GM19193 (cell line): ENCODE data around the gene NF1.

ENCODE experiments used
- POLR2A ChIP-seq: IDR thresholded peaks from 4 replicates; pipeline ENCODE4 v1.6.1; 2011; ENCODE audit not compliant: insufficient read depth, insufficient read length; ENCODE audit errors: extremely low read depth

NF1 gene

DNA sequence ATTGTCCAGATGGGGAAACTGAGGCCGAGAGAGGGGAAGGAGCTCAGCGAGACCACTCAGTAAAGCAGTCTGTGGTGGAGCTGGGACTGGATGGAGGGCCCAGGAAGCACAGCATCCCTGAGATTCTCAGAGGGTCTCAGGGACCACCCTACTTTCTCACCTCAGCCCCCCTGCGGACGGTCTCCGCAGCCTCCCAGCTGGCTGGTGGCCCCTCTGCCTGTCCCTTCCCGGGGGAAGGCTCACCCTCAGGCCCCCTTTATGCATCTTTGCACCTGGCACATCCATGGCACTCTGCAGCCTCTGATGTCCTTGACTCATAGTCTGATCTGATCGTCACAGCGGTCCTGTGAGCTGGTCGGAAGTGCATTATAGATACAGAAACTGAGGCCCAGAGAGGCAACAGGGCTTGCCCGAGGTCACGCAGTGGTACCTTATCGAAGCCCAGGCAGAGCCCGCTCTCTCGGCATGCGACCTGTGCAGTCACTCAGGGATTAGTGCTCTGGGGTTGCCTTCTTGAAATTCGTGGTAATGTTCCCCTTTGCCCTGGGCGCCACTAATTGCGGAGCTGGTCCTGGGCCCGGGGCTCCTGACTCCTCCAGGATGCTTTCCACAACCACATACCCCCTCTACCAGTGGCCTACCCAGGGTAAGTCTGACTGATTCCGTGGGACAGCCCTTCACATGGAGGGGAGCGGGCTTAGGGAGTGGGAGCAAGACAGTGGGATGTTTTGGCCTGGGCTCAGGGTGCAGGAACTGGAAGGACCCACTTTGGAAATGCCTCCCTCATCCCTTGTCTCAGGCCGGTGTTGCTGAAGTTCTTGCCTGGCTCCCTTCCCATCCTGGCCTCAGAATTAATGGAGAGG lies 321.1 kb downstream of the NF1 start:
- TF ChIP-seq POLR2A: no peak

DNA sequence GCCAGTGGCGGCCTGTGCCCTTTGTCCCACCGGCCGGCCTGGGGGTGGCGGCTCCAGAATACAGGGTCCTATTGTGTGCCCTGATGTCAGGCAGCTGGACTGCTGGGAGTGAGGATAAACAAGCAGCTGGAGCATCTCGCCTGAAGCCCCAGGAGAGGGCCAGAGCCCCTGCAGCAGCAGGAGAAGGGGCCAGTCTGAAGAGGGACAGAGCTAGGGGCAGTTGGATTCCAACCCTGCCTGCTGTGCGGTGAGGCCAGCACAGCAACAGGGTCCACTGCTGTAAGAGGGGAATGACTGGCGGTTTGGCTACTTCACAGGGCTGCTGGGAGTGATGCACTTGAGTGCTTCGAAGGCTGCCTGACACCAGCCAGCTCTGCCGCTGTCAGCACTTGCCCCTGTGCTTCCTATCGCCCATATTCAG lies 321.7 kb downstream of the NF1 start:
- TF ChIP-seq POLR2A: no peak

DNA sequence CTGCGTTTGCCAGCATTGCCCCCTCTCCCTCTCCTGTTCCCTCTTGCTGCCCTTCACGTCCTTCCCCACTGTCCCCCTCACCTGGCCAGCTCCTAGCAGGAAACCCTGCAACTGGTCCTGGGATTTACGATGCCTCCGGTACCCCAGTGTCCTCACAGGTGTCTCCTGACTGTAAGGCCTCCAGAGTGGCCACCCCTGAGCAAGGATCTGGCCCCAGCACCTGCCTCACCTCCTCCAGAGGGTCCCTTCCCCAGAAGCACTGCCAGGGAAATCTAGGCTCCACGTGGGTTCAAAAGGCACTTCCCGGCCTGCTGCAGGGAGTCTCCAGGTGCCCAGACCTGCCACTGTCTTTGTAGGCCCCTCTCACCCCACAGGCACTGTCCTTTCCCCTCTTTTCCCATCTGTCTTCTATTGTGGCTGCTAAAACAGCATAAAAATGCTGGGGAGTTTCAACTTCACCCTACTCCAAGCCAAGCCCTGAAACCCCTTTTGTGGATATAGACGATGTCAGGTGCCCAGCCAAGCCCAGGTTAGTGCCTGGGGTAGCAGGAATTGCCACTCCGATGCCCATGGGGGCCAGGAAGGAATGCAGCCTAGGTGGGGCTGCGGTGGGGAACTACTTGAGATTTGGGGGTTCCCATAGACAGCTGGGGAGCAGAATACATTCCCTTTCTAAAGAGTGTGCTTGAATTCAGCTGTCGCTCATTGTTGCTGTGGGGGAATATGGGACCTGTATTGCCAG lies 322.4 kb downstream of the NF1 start:
- no peak for TF ChIP-seq POLR2A

DNA sequence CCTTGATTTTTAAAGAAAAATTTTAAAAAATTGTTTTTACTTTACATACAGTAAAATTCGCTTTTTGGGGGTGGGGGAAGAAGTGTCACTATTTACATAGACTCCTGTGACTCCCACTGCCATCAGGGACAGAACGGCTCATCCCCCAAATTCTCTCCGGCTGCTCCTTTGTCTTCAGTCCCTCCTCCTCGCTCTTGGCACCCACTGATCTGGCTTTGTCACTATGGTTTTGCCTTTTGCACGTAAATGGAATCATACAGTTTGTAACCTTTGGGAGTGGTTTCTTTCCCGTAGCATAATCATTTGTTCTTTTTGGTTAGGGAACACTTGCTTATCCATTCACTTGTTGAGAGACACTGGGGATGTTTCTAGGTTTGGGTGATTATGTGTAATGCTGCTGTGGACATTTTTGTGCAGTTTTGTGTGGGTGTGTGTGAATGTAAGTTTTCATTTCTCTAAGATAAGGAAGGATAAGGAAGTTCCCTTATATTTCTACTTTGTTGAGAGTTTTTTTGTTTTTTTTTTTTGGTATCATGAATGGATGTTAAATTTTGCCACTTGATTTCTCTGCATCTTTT lies 324.1 kb downstream of the NF1 start:
- no peak for TF ChIP-seq POLR2A

DNA sequence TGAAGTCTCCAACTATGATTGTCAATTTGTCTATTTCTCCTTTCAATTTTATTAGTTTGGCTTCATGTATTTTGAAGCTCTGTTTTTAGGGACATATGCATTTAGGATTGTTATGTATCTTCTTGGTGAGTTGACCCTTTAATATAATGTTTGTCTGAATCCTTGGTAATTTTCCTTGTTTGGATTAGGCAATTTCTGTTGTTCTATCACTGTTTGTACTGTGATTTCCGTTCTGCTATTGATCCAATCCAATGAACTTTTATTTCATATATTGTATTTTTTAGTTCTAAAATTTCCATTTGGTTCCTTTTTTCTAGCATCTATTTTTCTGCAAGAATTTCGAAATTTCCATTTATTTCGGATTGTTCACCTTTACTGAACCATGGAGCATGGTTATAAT lies 327.7 kb downstream of the NF1 start:
- TF ChIP-seq POLR2A: no peak

DNA sequence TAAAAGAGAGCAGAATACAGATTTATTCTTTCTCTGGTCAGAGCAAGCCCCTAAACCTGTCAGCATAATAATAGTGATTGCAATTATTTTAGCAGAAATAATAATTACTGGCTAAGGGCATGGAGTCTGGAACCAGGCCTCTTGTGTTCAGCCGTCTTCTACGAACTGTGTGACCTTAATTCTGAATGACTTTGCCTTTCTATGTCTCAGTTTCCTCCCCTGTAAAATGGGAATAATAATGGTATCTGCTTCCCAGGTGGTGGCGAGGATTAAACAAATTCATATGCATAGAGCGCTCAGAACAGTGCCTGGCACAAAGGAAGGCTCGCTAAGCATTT lies 330.1 kb downstream of the NF1 start:
- no peak for TF ChIP-seq POLR2A

DNA sequence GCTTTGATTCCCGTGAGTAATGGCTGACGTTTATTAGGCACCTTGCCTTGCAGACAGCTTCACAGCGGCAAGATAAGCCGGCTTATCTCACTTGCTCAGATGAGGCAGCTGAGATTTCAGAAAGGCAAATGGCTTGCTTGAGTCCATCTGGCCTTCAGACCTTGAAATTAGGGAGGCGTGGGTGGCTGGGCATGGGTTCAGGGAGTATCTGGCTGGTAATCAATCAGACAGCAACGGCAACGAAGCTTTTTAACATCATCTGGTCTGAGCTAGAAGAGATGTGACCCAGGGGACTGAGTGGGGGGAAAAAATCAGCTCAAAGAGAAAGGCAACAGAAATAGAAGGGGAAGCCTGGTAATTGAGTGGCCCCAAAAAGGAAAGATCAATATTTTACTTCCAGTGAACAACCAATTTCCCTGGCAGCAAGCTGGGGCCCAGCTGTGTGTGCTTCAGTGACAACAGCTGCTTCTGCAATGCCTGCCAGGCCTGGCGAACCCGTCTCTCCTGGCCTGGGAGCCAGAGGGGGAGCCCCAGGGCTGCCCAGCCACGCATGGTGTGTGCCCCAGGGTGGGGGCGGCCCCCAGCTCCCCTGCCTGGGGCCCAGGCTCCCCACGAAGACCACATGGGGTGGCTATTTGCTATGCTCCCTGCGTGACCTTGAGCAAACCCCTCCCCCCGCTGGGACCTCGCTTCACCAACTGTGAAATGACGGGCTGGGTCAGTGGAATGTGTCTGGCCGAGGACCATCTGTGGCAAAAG lies 330.7 kb downstream of the NF1 start:
- TF ChIP-seq POLR2A: no peak
